Osteoblast (primary cell): ENCODE measurements around the gene DOCK1. TPM values are rescaled to one million over a fixed set of nuclear protein-coding genes. Genes with fewer than 3 reads are reported as not detected.

ENCODE experiments used
- DNase-seq: peaks from one replicate; pipeline ENCODE4 v3.0.0; 2011; ENCODE audit warnings: low spot score, mixed read lengths; ENCODE audit not compliant: insufficient read length; ENCODE audit errors: missing footprints
- H2AFZ ChIP-seq: 2 replicates; pipeline ENCODE4 v1.6.0; 2011; ENCODE audit warnings: mild to moderate bottlenecking, low read length
- H3K27ac ChIP-seq: 2 replicates; pipeline ENCODE4 v1.5.1; 2011; ENCODE audit warnings: mild to moderate bottlenecking, low read depth, low read length, moderate library complexity
- H3K27me3 ChIP-seq: 2 replicates; pipeline ENCODE4 v1.6.0; 2012; ENCODE audit warnings: mild to moderate bottlenecking, control low read depth, inconsistent platforms, low read length, moderate library complexity; ENCODE audit not compliant: insufficient read depth
- H3K36me3 ChIP-seq: 2 replicates; pipeline ENCODE4 v1.5.1; 2011; ENCODE audit warnings: mild to moderate bottlenecking, low read length, control low read depth, moderate library complexity; ENCODE audit not compliant: insufficient read depth
- H3K4me1 ChIP-seq: 2 replicates; pipeline ENCODE4 v1.5.1; 2011; ENCODE audit warnings: mild to moderate bottlenecking, low read length, control low read depth, moderate library complexity; ENCODE audit not compliant: insufficient read depth
- H3K4me2 ChIP-seq: 2 replicates; pipeline ENCODE4 v1.6.0; 2011; ENCODE audit warnings: mild to moderate bottlenecking, low read length; ENCODE audit not compliant: insufficient read depth
- H3K4me3 ChIP-seq: fragments of 200-600 bp; sonication (generic); 3 replicates; pipeline ENCODE4 v1.5.1; 2012; ENCODE audit warnings: mild to moderate bottlenecking, low read length, inconsistent platforms; ENCODE audit not compliant: insufficient read depth
- H3K79me2 ChIP-seq: 2 replicates; pipeline ENCODE4 v1.6.0; 2012; ENCODE audit warnings: mild to moderate bottlenecking, low read length, control low read depth, inconsistent platforms; ENCODE audit not compliant: insufficient read depth
- H3K9me3 ChIP-seq: 2 replicates; pipeline ENCODE4 v1.5.1; 2011; ENCODE audit warnings: low read depth, low read length, control low read depth
- H4K20me1 ChIP-seq: 2 replicates; pipeline ENCODE4 v1.6.0; 2012; ENCODE audit warnings: mild to moderate bottlenecking, low read length, control low read depth; ENCODE audit not compliant: insufficient read depth
- CTCF ChIP-seq: IDR thresholded peaks from 2 replicates; pipeline ENCODE4 v1.5.1; 2011; ENCODE audit warnings: mild to moderate bottlenecking, low read depth, low read length, moderate library complexity; ENCODE audit errors: extremely low read depth
- total RNA-seq: library from RNA; depleted of rRNA; stranded (reverse); fragments of >200 nt; gene quantifications from 2 replicates; pipeline ENCODE4 v1.2.3, GENCODE V29; 2012

The DOCK1 gene
- total RNA-seq, 1 donor = 80.3 TPM

- H3K27ac ChIP-seq = no peak overlapping the region
- no peaks in the 10 kb centered on the region for H3K4me1 ChIP-seq
- H3K9me3 ChIP-seq = no peaks in the 10 kb centered on the region
- H3K79me2 ChIP-seq = no peaks in the 10 kb centered on the region
- TF ChIP-seq CTCF = no peak
- peaks cover 4% of the 10 kb centered on the region for H3K36me3 ChIP-seq
- H2AFZ ChIP-seq = no peak overlapping the region
- H3K4me2 ChIP-seq = no peak overlapping the region
- no peaks in the 10 kb centered on the region for H3K27me3 ChIP-seq
- no peak overlapping the region for H3K4me3 ChIP-seq
- DNase-seq = no peak
- no peaks in the 10 kb centered on the region for H4K20me1 ChIP-seq
Measured at GRCh38 chr10:127410030-127410429, 504.8 kb downstream of the DOCK1 start.

DNA sequence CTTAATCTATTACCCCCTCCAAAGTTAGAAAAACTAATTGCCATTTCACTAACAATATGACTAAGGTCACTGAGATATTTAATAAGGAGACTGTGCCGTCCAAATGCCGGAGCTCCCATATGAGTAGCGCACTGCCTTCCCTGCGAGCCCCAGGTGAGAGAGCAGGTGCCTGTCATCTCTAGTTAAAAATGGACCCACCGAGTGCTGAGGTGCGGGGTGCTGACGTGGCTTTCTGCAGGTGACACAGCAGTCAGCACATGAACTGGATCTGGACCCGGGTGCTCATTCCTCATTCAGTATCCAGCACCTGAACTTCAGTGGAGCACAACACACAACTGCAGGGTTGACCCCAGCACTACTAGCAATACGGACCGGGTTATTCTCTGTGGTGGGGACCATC is 505.8 kb downstream of the DOCK1 start:
- Histone ChIP-seq H3K36me3 (peaks cover 9% of the 10 kb centered on the region), H3K27me3 (no peaks in the 10 kb centered on the region), H4K20me1 (no peaks in the 10 kb centered on the region), H3K9me3 (no peaks in the 10 kb centered on the region), H3K79me2 (no peaks in the 10 kb centered on the region), H2AFZ (no peak overlapping the region), H3K4me1 (no peaks in the 10 kb centered on the region), H3K27ac (no peak overlapping the region), H3K4me2 (no peak overlapping the region), H3K4me3 (no peak overlapping the region)
- no peak for DNase-seq
- TF ChIP-seq CTCF = no peak

DNA sequence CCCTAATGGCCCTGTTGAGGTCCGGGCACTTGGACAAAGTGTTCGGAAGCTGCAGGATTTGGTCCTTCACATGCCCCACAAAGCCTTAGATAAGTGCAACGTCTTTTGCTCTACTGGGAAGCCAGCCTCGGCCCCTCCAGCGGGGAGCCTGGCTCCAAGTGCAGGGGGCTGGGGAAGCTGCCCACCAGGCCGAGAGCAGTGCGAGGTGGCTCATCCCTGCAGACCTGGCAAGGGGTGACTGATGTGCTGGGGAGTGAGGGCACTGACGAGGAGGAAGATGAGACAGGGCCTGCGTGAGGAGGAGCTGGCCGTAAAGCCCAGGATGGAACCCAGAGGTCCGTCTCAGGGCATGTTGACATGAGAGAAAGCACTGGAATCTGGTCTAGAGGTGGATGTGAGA is 508.1 kb downstream of the DOCK1 start:
- no peak overlapping the region for H3K27ac ChIP-seq
- no peaks in the 10 kb centered on the region for H3K79me2 ChIP-seq
- H3K36me3 ChIP-seq = peaks cover 5% of the 10 kb centered on the region
- DNase-seq = no peak
- H3K4me1 ChIP-seq = no peaks in the 10 kb centered on the region
- H3K4me3 ChIP-seq = no peak overlapping the region
- H4K20me1 ChIP-seq = no peaks in the 10 kb centered on the region
- no peaks in the 10 kb centered on the region for H3K27me3 ChIP-seq
- TF ChIP-seq CTCF = no peak
- H3K9me3 ChIP-seq = no peaks in the 10 kb centered on the region
- H2AFZ ChIP-seq = no peak overlapping the region
- H3K4me2 ChIP-seq = no peak overlapping the region

GRCh38 chr10:127414024-127414423 is 508.8 kb downstream of the DOCK1 start:
- no peak overlapping the region for H2AFZ ChIP-seq
- no peaks in the 10 kb centered on the region for H4K20me1 ChIP-seq
- no peak overlapping the region for H3K4me2 ChIP-seq
- no peaks in the 10 kb centered on the region for H3K79me2 ChIP-seq
- no peak for DNase-seq
- H3K27ac ChIP-seq = no peak overlapping the region
- H3K4me1 ChIP-seq = no peaks in the 10 kb centered on the region
- no peaks in the 10 kb centered on the region for H3K27me3 ChIP-seq
- H3K4me3 ChIP-seq = no peak overlapping the region
- no peak for TF ChIP-seq CTCF
- peaks cover 11% of the 10 kb centered on the region for H3K36me3 ChIP-seq
- H3K9me3 ChIP-seq = no peaks in the 10 kb centered on the region
